ENCODE results near the gene SLC6A15.

Gene SLC6A15

DNA sequence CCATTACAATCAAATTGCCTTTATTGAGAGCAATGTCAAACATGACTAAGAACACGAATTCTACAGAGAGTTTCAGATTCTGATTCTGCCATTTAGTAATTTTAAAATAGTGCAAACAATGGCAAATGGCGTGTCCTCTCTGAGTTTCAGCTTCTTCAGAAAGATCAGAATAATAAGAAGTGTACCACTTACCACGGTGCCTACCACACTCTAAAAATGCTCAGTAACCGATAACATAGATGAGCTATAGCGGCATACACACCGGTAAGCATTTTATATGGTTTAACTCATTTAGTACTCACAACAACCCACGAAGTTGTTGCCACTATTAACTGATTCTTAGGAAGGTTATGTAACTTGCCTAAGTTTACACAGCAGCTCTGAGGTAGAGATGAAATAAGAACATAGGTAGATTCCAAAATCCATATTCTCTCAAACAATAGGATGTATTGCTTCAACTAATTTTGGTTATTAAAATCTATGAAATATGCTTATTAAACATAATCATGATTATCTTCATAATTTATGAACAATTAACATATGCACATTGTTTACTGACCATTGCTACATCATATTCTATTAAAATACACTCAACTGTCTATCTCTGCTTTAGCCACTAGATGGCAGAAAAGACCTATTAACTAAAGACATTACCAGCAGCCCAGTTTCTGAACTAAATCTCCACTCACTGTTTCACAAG lies 38.3 kb downstream of the SLC6A15 start:
- DNase-seq: peak; percentile 58

DNA sequence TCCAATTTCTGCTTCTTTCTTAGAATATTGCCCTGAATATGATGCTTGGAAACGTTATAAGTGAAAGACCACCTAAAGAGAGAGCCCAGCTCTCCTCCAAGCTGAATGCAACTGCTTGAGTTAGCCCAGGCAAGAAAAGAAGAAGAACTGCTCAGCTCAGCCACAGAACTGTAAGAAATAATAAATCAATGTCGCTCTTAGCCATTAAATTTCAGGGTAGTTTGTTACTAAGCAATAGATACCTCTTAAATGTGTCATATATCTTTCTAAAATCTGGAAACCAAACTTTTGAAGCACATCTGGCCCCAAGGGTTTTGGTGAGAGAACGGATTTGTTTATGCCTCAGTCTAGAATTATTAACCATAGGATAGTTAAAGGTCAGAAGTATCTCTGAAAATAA lies 50.4 kb downstream of the SLC6A15 start:
- no peak for DNase-seq

GRCh38 chr12:84860718-84861117 lies 51.9 kb downstream of the SLC6A15 start:
- DNase-seq: no peak

GRCh38 chr12:84858796-84859195 lies 53.8 kb downstream of the SLC6A15 start:
- no peak for DNase-seq

GRCh38 chr12:84857525-84858208 lies 54.9 kb downstream of the SLC6A15 start:
- no peak for DNase-seq

GRCh38 chr12:84856156-84856900 lies 56.3 kb downstream of the SLC6A15 start:
- no peak for DNase-seq

GRCh38 chr12:84843593-84844144 lies 68.9 kb downstream of the SLC6A15 start:
- peak; percentile 65 for DNase-seq

GRCh38 chr12:84842406-84843013 lies 70.1 kb downstream of the SLC6A15 start:
- DNase-seq: peak; percentile 57

- DNase-seq: no peak
Observed at GRCh38 chr12:84841591-84841990, 71.0 kb downstream of the SLC6A15 start.

GRCh38 chr12:84840356-84840755 lies 72.2 kb downstream of the SLC6A15 start:
- DNase-seq: no peak

GRCh38 chr12:84826925-84827324 lies 85.7 kb downstream of the SLC6A15 start:
- DNase-seq: no peak

- DNase-seq: no peak
Observed at GRCh38 chr12:84825149-84825548, 87.5 kb downstream of the SLC6A15 start.

DNA sequence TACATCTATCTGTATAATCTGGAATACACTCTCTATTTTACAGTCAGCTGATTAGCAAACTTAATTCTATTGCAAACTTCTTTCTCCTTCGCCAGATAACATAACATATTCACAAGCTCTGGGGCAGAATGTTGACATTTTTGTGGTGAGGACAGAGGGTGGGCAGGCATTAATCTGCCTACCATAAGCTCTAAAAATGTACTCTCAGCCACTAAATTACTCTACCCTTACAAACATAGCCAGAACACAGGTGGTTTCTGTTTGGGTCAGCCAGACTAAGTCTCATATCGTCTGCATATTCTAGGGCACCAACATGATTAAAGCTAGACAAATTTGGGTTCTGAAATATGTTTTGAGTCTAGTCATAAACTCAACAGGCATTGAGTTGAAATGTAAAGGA lies 90.1 kb downstream of the SLC6A15 start:
- DNase-seq: no peak

GRCh38 chr12:84816916-84817695 lies 95.5 kb downstream of the SLC6A15 start:
- DNase-seq: no peak

GRCh38 chr12:84814664-84815245 lies 97.8 kb downstream of the SLC6A15 start:
- no peak for DNase-seq

- no peak for DNase-seq
Observed at GRCh38 chr12:84813780-84814663, 98.6 kb downstream of the SLC6A15 start.

- no peak for DNase-seq
Observed at GRCh38 chr12:84811291-84811690, 101.3 kb downstream of the SLC6A15 start.

GRCh38 chr12:84810611-84811010 lies 102.0 kb downstream of the SLC6A15 start:
- DNase-seq: no peak
